Pancreas (tissue), 10 donors: ENCODE results near the gene NAV2. TPM values are rescaled to one million over a fixed set of nuclear protein-coding genes. Genes with fewer than 3 reads are reported as not detected.

Experiments used
- ATAC-seq, 4 donors: fragments of 200-7000 bp; cut with Tn5 transposase; one replicate each; pipeline versions ENCODE4 v1.8.0 to v1.9.1; 2020; ENCODE audit warnings: mild to moderate bottlenecking in 4 of 4, moderate library complexity in 4 of 4
- DNase-seq, 6 donors: peaks; one replicate each; pipeline ENCODE4 v3.0.0-alpha.2; 2020
- FAIRE-seq: peaks from 2 replicates; lab custom pipeline; 2012; peaks lifted over from hg19 to GRCh38; lab: Jason Lieb, UNC
- H3K27ac ChIP-seq, 4 donors: fragments of 200-600 bp; sonication (generic); 1 replicate in 3 of 4; 2 replicates in 1 of 4; pipeline versions ENCODE4 v1.5.0 to v1.8.0; 2020
- H3K27me3 ChIP-seq, 4 donors: fragments of 200-600 bp; one replicate each; pipeline ENCODE4 v1.8.0; 2021
- H3K36me3 ChIP-seq, 3 donors: fragments of 200-600 bp; sonication (generic) in 1 of 3; one replicate each; pipeline versions ENCODE4 v1.5.0 to v1.8.0; 2020 to 2021
- H3K4me1 ChIP-seq, 3 donors: fragments of 200-600 bp; one replicate each; pipeline ENCODE4 v1.8.0; 2021
- H3K4me3 ChIP-seq, 4 donors: fragments of 200-600 bp; sonication (generic) in 2 of 4; one replicate each; pipeline versions ENCODE4 v1.5.0 to v1.8.0; 2020 to 2021
- H3K9me3 ChIP-seq, 4 donors: fragments of 200-600 bp; one replicate each; pipeline ENCODE4 v1.8.0; 2021
- WGBS, 2 donors: extraction: QIAGEN DNeasy Blood & Tissue Kit; methylation state at CpG; one replicate each; pipeline ENCODE4 v1.1.7; 2013; 5-methylcytosine and 5-hydroxymethylcytosine counted together
- intact Hi-C, 3 donors: fragments of 100-400 bp; cut with DNase I; formaldehyde crosslinking; loops; one replicate each; pipeline versions ENCODE4 v1.11.1 to v1.14.2; 2022
- polyA plus RNA-seq, 2 donors: library from polyadenylated mRNA; stranded (reverse); fragments of 200-250 nt; gene quantifications; one replicate each; pipeline ENCODE4 v1.2.3, GENCODE V29; 2013
- total RNA-seq, 6 donors: library from RNA; stranded (reverse); fragmentation: NEBNext Ultra II Directional in 4 of 6; extraction: Animal tissue kit (Norgen Biotek cat#: 25700) in 4 of 6; gene quantifications; one replicate each; pipeline versions ENCODE4 v1.2.1 to v1.2.4, GENCODE V29; 2021 to 2023
- TF ChIP-seq, protein P1 (sequence below), 4 donors: fragments of 200-600 bp; sonication (generic) in 3 of 4; IDR thresholded peaks; one replicate each; pipeline versions ENCODE4 v1.5.0 to v1.8.0; 2021; ENCODE audit warnings: antibody characterized with exemption in 4 of 4
- donor health status: healthy with polysubstance abuse.
- donor health status: DM: no; HTN: no; CAD: no; lungs with moderate emphysema.
- donor health status: DM: no; HTN: no; CAD: no.
- donor health status: control.
- donor health status: control.
- donor health status: Bipolar disorder and iron deficiency.
- donor health status: DM: yes; HTN: yes; CAD: no.
- donor health status: DM: no; HTN: no; CAD: no.
- donor health status: DM: no; HTN: no; CAD: no.
- donor health status: DM: yes; HTN: yes; CAD: no.

NAV2 gene
- total and polyA plus RNA-seq, 8 donors: 5.8 to 26.9 (median 16.3) TPM

DNA sequence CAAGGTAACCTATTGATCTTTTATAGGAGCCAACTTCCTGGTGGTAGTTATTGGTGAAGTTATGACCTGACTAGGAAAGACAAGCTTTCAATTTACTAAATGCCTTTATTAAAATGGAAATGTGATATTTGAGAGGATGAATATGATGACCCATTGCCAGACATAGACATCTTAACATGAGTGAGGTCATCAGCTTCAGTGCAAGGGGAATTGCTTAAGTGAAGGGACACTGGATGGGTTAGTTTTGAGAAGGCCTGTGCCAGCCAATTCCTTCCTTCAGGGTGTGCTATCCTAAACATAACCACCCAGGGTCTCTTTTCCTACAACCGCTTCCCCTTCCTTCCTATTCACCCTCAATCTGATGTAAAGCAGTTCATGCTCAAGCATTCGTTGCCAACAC lies 21.5 kb downstream of the NAV2 start:
- intact Hi-C loops: no loop called here
- Histone ChIP-seq H3K27ac (no peak overlapping the region), H3K27me3 (no peaks in the 10 kb centered on the region), H3K4me1 (peaks cover 0 to 6% (median 0%) of the 10 kb centered on the region in 3 donors), H3K4me3 (no peak overlapping the region), H3K36me3 (no peaks in the 10 kb centered on the region), H3K9me3 (no peaks in the 10 kb centered on the region)
- FAIRE-seq (no peak), DNase-seq (no peak), ATAC-seq (no peak)
- TF ChIP-seq, protein P1, sequence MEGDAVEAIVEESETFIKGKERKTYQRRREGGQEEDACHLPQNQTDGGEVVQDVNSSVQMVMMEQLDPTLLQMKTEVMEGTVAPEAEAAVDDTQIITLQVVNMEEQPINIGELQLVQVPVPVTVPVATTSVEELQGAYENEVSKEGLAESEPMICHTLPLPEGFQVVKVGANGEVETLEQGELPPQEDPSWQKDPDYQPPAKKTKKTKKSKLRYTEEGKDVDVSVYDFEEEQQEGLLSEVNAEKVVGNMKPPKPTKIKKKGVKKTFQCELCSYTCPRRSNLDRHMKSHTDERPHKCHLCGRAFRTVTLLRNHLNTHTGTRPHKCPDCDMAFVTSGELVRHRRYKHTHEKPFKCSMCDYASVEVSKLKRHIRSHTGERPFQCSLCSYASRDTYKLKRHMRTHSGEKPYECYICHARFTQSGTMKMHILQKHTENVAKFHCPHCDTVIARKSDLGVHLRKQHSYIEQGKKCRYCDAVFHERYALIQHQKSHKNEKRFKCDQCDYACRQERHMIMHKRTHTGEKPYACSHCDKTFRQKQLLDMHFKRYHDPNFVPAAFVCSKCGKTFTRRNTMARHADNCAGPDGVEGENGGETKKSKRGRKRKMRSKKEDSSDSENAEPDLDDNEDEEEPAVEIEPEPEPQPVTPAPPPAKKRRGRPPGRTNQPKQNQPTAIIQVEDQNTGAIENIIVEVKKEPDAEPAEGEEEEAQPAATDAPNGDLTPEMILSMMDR (IDR thresholded peaks at IDR 0.05): no peak
- 94% methylated on average over 2 of the region's 2 CpGs for WGBS, 2 donors

DNA sequence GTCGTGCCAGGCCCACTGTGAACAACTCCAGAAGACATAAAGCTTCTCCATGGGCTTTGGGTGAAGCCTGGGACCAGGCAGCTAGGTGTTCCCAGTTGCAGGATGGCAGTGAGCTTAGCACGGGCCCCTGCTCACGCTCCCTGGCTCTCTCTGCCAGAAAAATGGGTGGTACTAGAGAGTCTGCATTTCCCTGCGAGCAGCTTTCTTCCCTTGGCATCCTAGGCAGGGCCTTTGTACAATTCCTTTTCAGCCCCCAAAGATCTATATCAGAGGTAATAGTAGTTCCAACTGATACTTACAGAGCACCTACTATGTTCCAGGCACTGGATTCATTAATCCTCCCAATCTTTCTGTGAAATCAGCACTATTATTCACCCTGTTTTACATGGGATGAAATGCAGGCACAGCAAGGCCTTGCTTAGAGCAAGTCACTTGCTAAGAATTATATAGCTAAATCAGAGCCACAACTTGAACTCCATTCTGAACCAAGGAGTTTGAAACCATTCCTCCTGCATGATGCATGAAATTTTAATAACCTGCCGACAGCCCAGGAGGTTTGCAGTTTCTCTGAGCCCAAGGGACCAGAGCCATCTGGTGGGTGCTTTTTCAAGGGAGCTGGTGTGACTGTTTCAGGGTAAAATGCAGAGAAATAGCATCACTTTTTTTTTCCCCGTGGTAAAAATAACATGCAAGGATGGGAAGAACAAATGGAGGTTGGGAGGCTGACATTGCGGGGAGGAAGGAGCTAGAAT lies 22.7 kb downstream of the NAV2 start:
- 87 to 91% methylated on average over 7 of the region's 7 CpGs for WGBS, 2 donors
- DNase-seq (no peak), FAIRE-seq (no peak), ATAC-seq (no peak)
- no peaks in the 10 kb centered on the region for H3K36me3 ChIP-seq
- no peak overlapping the region for H3K27ac ChIP-seq
- intact Hi-C loops: loop anchor here in 1 of 3 donors (5.0 kb wide), 1 partner anchor 168 kb away; no protein-coding TSS in a partner anchor
- TF ChIP-seq, protein P1 (IDR thresholded peaks at IDR 0.05): no peak
- H3K9me3 ChIP-seq: no peaks in the 10 kb centered on the region
- H3K4me3 ChIP-seq: no peak overlapping the region
- peaks cover 0 to 6% (median 0%) of the 10 kb centered on the region in 3 donors for H3K4me1 ChIP-seq
- no peaks in the 10 kb centered on the region for H3K27me3 ChIP-seq

DNA sequence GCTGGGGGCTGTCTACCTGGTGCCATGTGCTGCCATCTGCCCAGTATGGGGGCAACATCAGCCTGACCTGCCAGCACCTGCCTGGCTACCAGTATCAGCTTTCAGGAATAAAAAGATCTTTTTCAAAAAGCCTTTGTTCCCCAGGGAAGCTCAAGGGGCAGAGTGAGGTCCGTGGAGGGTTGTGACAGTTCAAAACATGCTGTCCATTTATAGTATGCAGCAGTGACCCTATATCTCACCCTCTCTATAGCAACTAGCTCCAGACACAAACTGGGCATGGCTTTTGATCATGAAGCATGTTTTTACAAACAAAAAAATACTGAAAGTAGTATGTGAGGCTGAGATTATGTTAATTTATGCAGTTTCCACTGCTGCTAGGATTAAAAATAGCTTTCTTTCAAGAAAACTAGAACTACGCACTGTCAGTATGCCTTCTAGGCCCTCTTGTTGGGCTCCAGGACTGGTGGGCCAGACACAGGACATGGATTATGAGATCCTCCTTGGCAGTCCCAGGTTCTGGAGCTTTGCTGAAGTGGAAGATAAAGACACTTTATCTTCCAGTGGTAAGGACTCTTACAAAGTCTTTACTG lies 23.4 kb downstream of the NAV2 start:
- Histone ChIP-seq H3K27me3 (no peaks in the 10 kb centered on the region), H3K9me3 (no peaks in the 10 kb centered on the region), H3K36me3 (no peaks in the 10 kb centered on the region), H3K4me3 (no peak overlapping the region), H3K27ac (no peak overlapping the region), H3K4me1 (peaks cover 0 to 6% (median 0%) of the 10 kb centered on the region in 3 donors)
- DNase-seq (no peak), ATAC-seq (no peak), FAIRE-seq (no peak)
- intact Hi-C loops: loop anchor here in 1 of 3 donors (5.0 kb wide), 1 partner anchor 169 kb away; no protein-coding TSS in a partner anchor
- 83 to 90% methylated on average over 2 of the region's 2 CpGs for WGBS, 2 donors
- TF ChIP-seq, protein P1 (IDR thresholded peaks at IDR 0.05): no peak

DNA sequence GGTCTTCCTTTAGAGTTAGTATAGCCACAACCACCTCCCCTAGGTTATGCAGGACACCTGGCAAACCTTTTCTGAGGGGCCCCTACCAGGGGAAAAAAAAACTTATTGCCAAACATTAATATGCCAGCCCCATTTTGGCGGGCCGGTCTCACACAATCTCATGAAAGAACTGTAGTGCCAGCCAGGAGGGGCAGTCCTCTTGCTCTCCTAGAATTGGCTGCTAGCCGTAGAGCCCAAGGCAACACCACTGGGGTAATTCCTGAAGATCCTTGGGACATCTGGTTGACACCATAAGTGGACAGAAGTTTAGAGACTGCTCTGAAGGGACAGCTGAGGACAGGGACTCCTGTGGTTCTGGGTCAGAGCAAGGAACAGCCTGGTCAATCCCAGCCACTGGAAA lies 24.2 kb downstream of the NAV2 start:
- no peak for ATAC-seq
- DNase-seq: no peak
- Histone ChIP-seq H3K4me1 (peaks cover 0 to 6% (median 0%) of the 10 kb centered on the region in 3 donors), H3K36me3 (no peaks in the 10 kb centered on the region), H3K27ac (no peak overlapping the region), H3K9me3 (no peaks in the 10 kb centered on the region), H3K4me3 (no peak overlapping the region), H3K27me3 (no peaks in the 10 kb centered on the region)
- WGBS, 2 donors: 89 to 97% methylated on average over 3 of the region's 3 CpGs
- intact Hi-C loops: loop anchor here in 1 of 3 donors (5.0 kb wide), 1 partner anchor 170 kb away; no protein-coding TSS in a partner anchor
- no peak for FAIRE-seq
- TF ChIP-seq, protein P1 (IDR thresholded peaks at IDR 0.05): no peak
